K562 (cell line): Measurements from ENCODE around the gene C1QTNF7. TPM values are rescaled to one million over a fixed set of nuclear protein-coding genes. Genes with fewer than 3 reads are reported as not detected.

Experiments
- ERF ChIP-seq: fragments of 450-650 bp; formaldehyde crosslinking; IDR thresholded peaks from 2 replicates; pipeline ENCODE4 v1.4.0; 2020; ENCODE audit warnings: mild to moderate bottlenecking, mixed read lengths
- GTF3C2 ChIP-seq: IDR thresholded peaks from 3 replicates; pipeline ENCODE4 v1.6.1; 2011; ENCODE audit warnings: borderline replicate concordance, mild to moderate bottlenecking, moderate library complexity; ENCODE audit not compliant: insufficient read length; ENCODE audit errors: extremely low read depth
- KLF1 ChIP-seq: fragments of 450-650 bp; IDR thresholded peaks from 2 replicates; pipeline ENCODE4 v1.6.1; 2016; ENCODE audit warnings: missing genetic modification characterization, missing compliant biosample characterization
- NFIC ChIP-seq: fragments of 450-650 bp; IDR thresholded peaks from 2 replicates; pipeline ENCODE4 v1.6.1; 2017; ENCODE audit warnings: mild to moderate bottlenecking, inconsistent platforms
- PURB ChIP-seq: sonication (generic); formaldehyde crosslinking; IDR thresholded peaks from 2 replicates; pipeline ENCODE4 v1.9.0; 2021; ENCODE audit warnings: low read depth, mild to moderate bottlenecking, missing genetic modification reagents
- RHOXF2B ChIP-seq: fragments of 250-450 bp; sonication (Bioruptor Pico); conservative IDR thresholded peaks from 2 replicates; pipeline ENCODE4 v1.5.1; 2021
- STAG1 ChIP-seq: sonication (generic); formaldehyde crosslinking; IDR thresholded peaks from 2 replicates; pipeline ENCODE4 v1.5.0; 2020; ENCODE audit warnings: missing genetic modification reagents, borderline replicate concordance
- polyA plus RNA-seq, 8 experiments: library from polyadenylated mRNA; depleted of rRNA in 4 of 8; stranded (reverse) in 5 of 8; unstranded in 3 of 8; fragments of >200 nt; fragmentation: Nextera tagmentation in 2 of 8; fragmentation: Illumina TruSeq in 1 of 8; extraction: Ambion mirVana in 2 of 8; extraction: Trizol in 1 of 8; gene quantifications; 2 replicates each; pipeline versions ENCODE4 v1.2.1 to v1.2.3, GENCODE V29; 2011 to 2014; ENCODE audit warnings: inconsistent platforms in 1 of 8, missing spikeins in 1 of 8
- total RNA-seq, 7 experiments: library from RNA; depleted of rRNA in 6 of 7; stranded (reverse); fragments of >200 nt in 6 of 7; fragmentation: Illumina TruSeq in 2 of 7; extraction: Trizol in 2 of 7; gene quantifications; 2 replicates each; pipeline versions ENCODE4 v1.2.1 to v1.2.3, GENCODE V29; 2011 to 2021; ENCODE audit warnings: low replicate concordance in 1 of 7
- TF ChIP-seq, protein P1 (sequence below): fragments of 200-600 bp; sonication (generic); IDR thresholded peaks from one replicate; pipeline ENCODE4 v1.6.1; 2012; ENCODE audit warnings: mild to moderate bottlenecking, low read depth, low read length, inconsistent platforms

The C1QTNF7 gene
- total and polyA plus RNA-seq, 9 of the 15 experiments (the other 6 are each of a cell fraction or from before 2014, with no cell fraction given) = not detected

GRCh38 chr4:15443371-15444160 lies 15.7 kb downstream of the C1QTNF7 start (continued):
- TF ChIP-seq, protein P1, sequence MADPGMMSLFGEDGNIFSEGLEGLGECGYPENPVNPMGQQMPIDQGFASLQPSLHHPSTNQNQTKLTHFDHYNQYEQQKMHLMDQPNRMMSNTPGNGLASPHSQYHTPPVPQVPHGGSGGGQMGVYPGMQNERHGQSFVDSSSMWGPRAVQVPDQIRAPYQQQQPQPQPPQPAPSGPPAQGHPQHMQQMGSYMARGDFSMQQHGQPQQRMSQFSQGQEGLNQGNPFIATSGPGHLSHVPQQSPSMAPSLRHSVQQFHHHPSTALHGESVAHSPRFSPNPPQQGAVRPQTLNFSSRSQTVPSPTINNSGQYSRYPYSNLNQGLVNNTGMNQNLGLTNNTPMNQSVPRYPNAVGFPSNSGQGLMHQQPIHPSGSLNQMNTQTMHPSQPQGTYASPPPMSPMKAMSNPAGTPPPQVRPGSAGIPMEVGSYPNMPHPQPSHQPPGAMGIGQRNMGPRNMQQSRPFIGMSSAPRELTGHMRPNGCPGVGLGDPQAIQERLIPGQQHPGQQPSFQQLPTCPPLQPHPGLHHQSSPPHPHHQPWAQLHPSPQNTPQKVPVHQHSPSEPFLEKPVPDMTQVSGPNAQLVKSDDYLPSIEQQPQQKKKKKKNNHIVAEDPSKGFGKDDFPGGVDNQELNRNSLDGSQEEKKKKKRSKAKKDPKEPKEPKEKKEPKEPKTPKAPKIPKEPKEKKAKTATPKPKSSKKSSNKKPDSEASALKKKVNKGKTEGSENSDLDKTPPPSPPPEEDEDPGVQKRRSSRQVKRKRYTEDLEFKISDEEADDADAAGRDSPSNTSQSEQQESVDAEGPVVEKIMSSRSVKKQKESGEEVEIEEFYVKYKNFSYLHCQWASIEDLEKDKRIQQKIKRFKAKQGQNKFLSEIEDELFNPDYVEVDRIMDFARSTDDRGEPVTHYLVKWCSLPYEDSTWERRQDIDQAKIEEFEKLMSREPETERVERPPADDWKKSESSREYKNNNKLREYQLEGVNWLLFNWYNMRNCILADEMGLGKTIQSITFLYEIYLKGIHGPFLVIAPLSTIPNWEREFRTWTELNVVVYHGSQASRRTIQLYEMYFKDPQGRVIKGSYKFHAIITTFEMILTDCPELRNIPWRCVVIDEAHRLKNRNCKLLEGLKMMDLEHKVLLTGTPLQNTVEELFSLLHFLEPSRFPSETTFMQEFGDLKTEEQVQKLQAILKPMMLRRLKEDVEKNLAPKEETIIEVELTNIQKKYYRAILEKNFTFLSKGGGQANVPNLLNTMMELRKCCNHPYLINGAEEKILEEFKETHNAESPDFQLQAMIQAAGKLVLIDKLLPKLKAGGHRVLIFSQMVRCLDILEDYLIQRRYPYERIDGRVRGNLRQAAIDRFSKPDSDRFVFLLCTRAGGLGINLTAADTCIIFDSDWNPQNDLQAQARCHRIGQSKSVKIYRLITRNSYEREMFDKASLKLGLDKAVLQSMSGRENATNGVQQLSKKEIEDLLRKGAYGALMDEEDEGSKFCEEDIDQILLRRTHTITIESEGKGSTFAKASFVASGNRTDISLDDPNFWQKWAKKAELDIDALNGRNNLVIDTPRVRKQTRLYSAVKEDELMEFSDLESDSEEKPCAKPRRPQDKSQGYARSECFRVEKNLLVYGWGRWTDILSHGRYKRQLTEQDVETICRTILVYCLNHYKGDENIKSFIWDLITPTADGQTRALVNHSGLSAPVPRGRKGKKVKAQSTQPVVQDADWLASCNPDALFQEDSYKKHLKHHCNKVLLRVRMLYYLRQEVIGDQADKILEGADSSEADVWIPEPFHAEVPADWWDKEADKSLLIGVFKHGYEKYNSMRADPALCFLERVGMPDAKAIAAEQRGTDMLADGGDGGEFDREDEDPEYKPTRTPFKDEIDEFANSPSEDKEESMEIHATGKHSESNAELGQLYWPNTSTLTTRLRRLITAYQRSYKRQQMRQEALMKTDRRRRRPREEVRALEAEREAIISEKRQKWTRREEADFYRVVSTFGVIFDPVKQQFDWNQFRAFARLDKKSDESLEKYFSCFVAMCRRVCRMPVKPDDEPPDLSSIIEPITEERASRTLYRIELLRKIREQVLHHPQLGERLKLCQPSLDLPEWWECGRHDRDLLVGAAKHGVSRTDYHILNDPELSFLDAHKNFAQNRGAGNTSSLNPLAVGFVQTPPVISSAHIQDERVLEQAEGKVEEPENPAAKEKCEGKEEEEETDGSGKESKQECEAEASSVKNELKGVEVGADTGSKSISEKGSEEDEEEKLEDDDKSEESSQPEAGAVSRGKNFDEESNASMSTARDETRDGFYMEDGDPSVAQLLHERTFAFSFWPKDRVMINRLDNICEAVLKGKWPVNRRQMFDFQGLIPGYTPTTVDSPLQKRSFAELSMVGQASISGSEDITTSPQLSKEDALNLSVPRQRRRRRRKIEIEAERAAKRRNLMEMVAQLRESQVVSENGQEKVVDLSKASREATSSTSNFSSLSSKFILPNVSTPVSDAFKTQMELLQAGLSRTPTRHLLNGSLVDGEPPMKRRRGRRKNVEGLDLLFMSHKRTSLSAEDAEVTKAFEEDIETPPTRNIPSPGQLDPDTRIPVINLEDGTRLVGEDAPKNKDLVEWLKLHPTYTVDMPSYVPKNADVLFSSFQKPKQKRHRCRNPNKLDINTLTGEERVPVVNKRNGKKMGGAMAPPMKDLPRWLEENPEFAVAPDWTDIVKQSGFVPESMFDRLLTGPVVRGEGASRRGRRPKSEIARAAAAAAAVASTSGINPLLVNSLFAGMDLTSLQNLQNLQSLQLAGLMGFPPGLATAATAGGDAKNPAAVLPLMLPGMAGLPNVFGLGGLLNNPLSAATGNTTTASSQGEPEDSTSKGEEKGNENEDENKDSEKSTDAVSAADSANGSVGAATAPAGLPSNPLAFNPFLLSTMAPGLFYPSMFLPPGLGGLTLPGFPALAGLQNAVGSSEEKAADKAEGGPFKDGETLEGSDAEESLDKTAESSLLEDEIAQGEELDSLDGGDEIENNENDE = no peak
- TF ChIP-seq NFIC = no peak
- no peak for TF ChIP-seq GTF3C2
- no peak for TF ChIP-seq STAG1 (CRISPR knock-in tag)
- TF ChIP-seq PURB (CRISPR knock-in tag) = no peak
- TF ChIP-seq ERF (CRISPR knock-in tag) = no peak
- no peak for TF ChIP-seq RHOXF2B (CRISPR knock-in tag)
- no peak for TF ChIP-seq KLF1 (tag)
